HUES48 (cell line): ENCODE results near the gene AADACL3.

Experiments used
- H3K27ac ChIP-seq: one replicate; pipeline ENCODE4 v1.7.0; 2013; ENCODE audit warnings: low read depth, low read length, inconsistent platforms
- H3K27me3 ChIP-seq: 2 replicates; pipeline ENCODE4 v1.6.1; 2013; ENCODE audit warnings: mild to moderate bottlenecking, low read length; ENCODE audit not compliant: control insufficient read depth, insufficient read depth
- H3K36me3 ChIP-seq: 2 replicates; pipeline ENCODE4 v1.6.1; 2013; ENCODE audit warnings: low read length; ENCODE audit not compliant: control insufficient read depth, insufficient read depth
- H3K4me1 ChIP-seq: 2 replicates; pipeline ENCODE4 v1.6.1; 2013; ENCODE audit warnings: mild to moderate bottlenecking, low read length; ENCODE audit not compliant: control insufficient read depth, insufficient read depth
- H3K4me3 ChIP-seq: 2 replicates; pipeline ENCODE4 v1.5.1; 2013; ENCODE audit warnings: mild to moderate bottlenecking, low read depth, low read length
- H3K9ac ChIP-seq: 2 replicates; pipeline ENCODE4 v1.6.1; 2013; ENCODE audit warnings: mild to moderate bottlenecking, low read depth, low read length, moderate library complexity
- H3K9me3 ChIP-seq: 2 replicates; pipeline ENCODE4 v1.6.1; 2013; ENCODE audit warnings: low read length; ENCODE audit not compliant: control insufficient read depth, insufficient read depth

Gene AADACL3

DNA sequence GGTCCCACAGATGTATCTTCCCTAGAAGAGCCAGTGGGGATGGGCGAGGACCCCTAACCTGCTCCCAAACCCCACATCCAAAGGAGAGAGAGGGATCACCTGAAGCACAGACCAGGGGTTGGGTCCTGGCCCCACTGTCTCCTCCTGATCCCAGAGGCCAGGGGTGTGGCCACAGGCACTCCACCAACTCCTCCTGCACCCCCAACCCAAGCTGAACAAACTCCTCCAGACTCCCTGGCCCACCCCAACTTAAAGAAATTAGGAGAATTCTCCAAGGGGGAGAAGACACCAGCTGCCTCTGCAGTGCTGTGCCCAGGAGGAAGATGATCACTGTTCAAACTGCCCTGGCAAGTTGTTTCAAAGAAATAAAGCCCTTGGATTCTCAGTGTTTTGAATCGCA lies 53.1 kb downstream of the AADACL3 start:
- no peaks in the 10 kb centered on the region for H3K27me3 ChIP-seq
- H3K36me3 ChIP-seq: no peaks in the 10 kb centered on the region
- H3K4me3 ChIP-seq: no peak overlapping the region
- no peak overlapping the region for H3K27ac ChIP-seq
- H3K4me1 ChIP-seq: no peaks in the 10 kb centered on the region
- H3K9me3 ChIP-seq: no peaks in the 10 kb centered on the region
- no peak overlapping the region for H3K9ac ChIP-seq

DNA sequence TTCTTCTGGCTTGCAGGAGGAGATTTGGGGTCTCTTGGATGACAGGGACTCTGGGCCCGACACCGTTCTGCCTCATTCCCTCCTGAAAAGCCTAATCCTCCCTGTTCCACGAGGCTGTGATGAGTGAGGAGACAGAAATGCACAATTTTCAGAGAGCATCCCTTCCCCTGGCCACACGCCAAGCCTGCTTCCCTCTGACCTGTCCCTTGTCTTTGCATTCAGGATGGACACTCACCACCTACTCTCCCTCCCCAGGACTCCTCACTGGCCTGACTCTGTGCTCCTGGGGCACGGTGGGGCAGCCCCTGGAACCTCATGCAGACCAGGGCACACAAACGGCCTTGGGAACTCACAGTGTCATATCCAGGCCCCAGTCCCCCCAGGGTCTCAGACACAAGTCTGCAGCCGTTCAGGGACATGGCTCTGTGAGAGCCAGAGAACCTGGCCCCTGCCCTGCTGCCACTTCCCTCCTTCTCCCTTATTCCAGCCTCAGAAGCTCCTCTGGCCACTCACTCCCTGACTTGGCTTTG lies 54.1 kb downstream of the AADACL3 start:
- no peaks in the 10 kb centered on the region for H3K36me3 ChIP-seq
- no peak overlapping the region for H3K9ac ChIP-seq
- no peaks in the 10 kb centered on the region for H3K27me3 ChIP-seq
- no peaks in the 10 kb centered on the region for H3K4me1 ChIP-seq
- no peaks in the 10 kb centered on the region for H3K9me3 ChIP-seq
- H3K4me3 ChIP-seq: no peak overlapping the region
- H3K27ac ChIP-seq: no peak overlapping the region

DNA sequence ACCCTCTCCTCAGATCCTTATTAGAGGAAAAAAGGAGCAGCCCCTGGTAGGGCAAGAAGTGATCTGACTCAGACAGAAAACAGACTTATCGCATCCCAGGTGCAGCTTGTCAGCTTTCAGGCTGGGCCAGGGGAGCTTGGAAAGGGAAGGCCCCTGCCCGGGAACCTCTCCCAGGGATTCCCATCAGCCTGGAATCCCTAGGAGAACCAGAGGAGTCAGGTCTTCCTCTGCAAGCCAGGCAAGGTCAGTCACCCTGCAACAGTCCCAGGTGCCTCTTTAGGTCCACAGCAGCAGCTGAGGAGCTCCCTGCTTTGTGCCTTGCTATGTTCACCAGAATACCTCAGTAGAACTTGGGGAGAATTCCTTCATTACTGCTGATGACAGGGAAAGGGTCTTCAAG lies 54.7 kb downstream of the AADACL3 start:
- no peak overlapping the region for H3K27ac ChIP-seq
- no peak overlapping the region for H3K4me3 ChIP-seq
- H3K9ac ChIP-seq: no peak overlapping the region
- no peaks in the 10 kb centered on the region for H3K4me1 ChIP-seq
- no peaks in the 10 kb centered on the region for H3K27me3 ChIP-seq
- H3K36me3 ChIP-seq: no peaks in the 10 kb centered on the region
- H3K9me3 ChIP-seq: no peaks in the 10 kb centered on the region

DNA sequence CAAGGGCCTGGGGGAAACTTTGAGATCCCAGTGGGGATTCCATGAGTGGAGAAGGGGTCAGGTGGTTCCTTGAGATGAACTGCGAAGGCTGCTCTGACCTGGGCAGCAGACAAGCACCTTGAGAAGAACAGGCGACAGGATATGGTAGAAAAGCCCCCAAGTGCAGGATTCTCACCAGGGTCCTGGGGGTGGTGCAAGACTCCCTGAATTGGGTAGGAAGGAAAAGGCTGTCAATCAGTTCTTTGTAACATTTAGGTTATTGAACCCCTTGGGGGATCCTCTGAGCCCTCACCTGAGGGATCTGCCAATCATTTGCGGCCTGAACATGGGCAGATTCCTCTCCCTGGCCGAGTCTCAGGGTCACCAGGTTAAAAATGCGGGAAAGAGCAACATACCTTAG lies 55.3 kb downstream of the AADACL3 start:
- Histone ChIP-seq H3K36me3 (no peaks in the 10 kb centered on the region), H3K9ac (no peak overlapping the region), H3K4me1 (no peaks in the 10 kb centered on the region), H3K27ac (no peak overlapping the region), H3K27me3 (no peaks in the 10 kb centered on the region), H3K4me3 (no peak overlapping the region), H3K9me3 (no peaks in the 10 kb centered on the region)

DNA sequence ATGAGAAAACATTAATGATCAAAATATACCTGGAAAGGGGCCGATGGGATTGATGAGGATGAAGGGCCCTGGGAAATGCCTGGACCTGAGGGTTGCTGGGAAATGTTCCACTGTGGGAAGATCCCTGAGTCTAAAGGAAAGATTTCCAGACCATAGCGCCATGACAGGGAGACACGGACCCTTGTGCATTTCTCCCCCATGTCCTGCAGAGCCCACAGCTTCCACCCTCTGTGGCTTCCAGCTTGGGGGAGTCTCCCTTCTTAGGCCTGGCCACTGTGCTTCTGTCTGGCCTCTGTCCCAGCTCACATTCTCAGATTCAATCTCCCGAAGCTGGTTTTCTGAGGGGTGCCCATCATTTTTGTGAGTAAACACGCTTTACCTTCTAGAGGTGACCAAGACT lies 56.6 kb downstream of the AADACL3 start:
- no peaks in the 10 kb centered on the region for H3K9me3 ChIP-seq
- H3K36me3 ChIP-seq: no peaks in the 10 kb centered on the region
- no peak overlapping the region for H3K27ac ChIP-seq
- no peak overlapping the region for H3K4me3 ChIP-seq
- H3K27me3 ChIP-seq: no peaks in the 10 kb centered on the region
- H3K4me1 ChIP-seq: no peaks in the 10 kb centered on the region
- no peak overlapping the region for H3K9ac ChIP-seq

DNA sequence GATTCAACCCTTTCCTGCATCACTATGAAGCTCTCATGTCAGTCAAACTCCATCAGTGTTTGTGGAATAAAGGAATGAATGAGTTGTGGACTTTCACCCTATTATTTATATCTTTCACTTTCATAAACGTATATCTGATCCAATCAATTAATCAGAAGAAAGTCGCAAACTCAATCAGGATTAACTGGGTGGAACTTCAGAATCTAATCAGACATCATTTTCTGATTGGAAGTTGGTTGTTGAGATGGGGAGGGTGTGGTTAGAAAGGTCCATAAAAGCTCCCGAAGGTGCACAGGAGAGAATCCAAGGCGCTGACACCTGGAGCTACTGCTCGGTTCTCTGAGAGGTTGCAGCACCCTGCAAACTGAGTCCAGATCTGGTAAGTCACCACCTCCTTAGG lies 57.5 kb downstream of the AADACL3 start, which contains the start of gene PRAMEF12:
PRAMEF12 (plus strand) TSS at position 301 of the 400 bp plus-strand sequence. CDS start 1,130 bp downstream, outside the sequence.
- Histone ChIP-seq H3K27me3 (no peaks in the 10 kb centered on the region), H3K36me3 (no peaks in the 10 kb centered on the region), H3K4me1 (no peaks in the 10 kb centered on the region), H3K27ac (no peak within 1 kb of the TSS), H3K9ac (no peak within 1 kb of the TSS), H3K9me3 (no peaks in the 10 kb centered on the region), H3K4me3 (no peak within 1 kb of the TSS)

GRCh38 chr1:12774801-12775345 lies 59.0 kb downstream of the AADACL3 start:
- Histone ChIP-seq H3K4me3 (no peak overlapping the region), H3K4me1 (no peaks in the 10 kb centered on the region), H3K9ac (no peak overlapping the region), H3K27me3 (no peaks in the 10 kb centered on the region), H3K27ac (no peak overlapping the region), H3K36me3 (no peaks in the 10 kb centered on the region), H3K9me3 (no peaks in the 10 kb centered on the region)

- no peak overlapping the region for H3K9ac ChIP-seq
- no peaks in the 10 kb centered on the region for H3K4me1 ChIP-seq
- no peaks in the 10 kb centered on the region for H3K9me3 ChIP-seq
- H3K36me3 ChIP-seq: no peaks in the 10 kb centered on the region
- H3K27me3 ChIP-seq: no peaks in the 10 kb centered on the region
- no peak overlapping the region for H3K4me3 ChIP-seq
- H3K27ac ChIP-seq: no peak overlapping the region
Measured at GRCh38 chr1:12775443-12775842, 59.5 kb downstream of the AADACL3 start.

DNA sequence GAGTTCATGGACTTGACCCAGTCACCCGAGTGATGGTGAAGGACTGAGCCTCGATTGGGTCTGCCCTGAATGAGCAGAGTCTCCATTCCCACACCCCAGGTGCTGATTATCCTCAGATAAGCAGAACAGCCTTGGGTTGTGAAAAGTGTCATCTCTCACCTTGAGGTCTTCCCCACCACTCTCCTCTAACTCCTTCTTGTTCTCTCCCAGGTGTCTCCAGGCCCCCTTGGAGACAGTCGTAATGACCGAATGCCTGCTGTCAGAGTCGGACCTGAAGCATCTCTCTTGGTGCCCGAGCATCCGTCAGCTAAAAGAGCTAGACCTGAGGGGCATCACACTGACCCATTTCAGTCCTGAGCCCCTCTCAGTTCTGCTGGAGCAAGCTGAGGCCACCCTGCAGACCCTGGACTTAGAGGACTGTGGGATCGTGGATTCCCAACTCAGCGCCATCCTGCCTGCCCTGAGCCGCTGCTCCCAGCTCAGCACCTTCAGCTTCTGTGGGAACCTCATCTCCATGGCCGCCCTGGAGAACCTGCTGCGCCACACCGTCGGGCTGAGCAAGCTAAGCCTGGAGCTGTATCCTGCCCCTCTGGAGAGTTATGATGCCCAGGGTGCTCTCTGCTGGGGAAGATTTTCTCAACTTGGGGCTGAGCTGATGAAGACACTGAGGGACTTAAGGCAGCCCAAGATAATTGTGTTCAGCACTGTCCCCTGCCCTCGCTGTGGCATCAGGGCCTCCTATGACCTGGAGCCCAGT lies 61.1 kb downstream of the AADACL3 start:
- H3K27ac ChIP-seq: no peak overlapping the region
- H3K4me3 ChIP-seq: no peak overlapping the region
- no peaks in the 10 kb centered on the region for H3K27me3 ChIP-seq
- H3K36me3 ChIP-seq: no peaks in the 10 kb centered on the region
- H3K9ac ChIP-seq: no peak overlapping the region
- H3K4me1 ChIP-seq: peaks cover 3% of the 10 kb centered on the region; the same call in 1 of the 2 replicates
- no peaks in the 10 kb centered on the region for H3K9me3 ChIP-seq
